Keratinocyte (primary cell): ENCODE measurements around the gene IFNG-AS1. TPM values are rescaled to one million over a fixed set of nuclear protein-coding genes. Genes with fewer than 3 reads are reported as not detected.

Experiments used
- DNase-seq: peaks from one replicate; pipeline ENCODE4 v3.0.0-alpha.2; 2011; ENCODE audit warnings: low read depth, missing footprints, low spot score
- FAIRE-seq: peaks from 2 replicates; lab custom pipeline; 2011; peaks lifted over from hg19 to GRCh38; lab: Jason Lieb, UNC
- H2AFZ ChIP-seq: 2 replicates; pipeline ENCODE4 v1.6.0; 2012; ENCODE audit warnings: low read length, control low read depth, inconsistent platforms; ENCODE audit not compliant: control insufficient read depth
- H3K27ac ChIP-seq: 2 replicates; pipeline ENCODE4 v1.5.1; 2011; ENCODE audit warnings: low read length; ENCODE audit not compliant: control insufficient read depth, insufficient read depth
- H3K27me3 ChIP-seq: 3 replicates; pipeline ENCODE4 v1.6.0; 2011; ENCODE audit warnings: low read length; ENCODE audit not compliant: control insufficient read depth, insufficient read depth; ENCODE audit errors: extremely low read depth
- H3K36me3 ChIP-seq, 2 experiments: 2 replicates in 1 of 2; 3 replicates in 1 of 2; pipeline ENCODE4 v1.5.1; 2011; ENCODE audit warnings: low read length in 2 of 2, mild to moderate bottlenecking in 1 of 2; ENCODE audit not compliant: control insufficient read depth in 2 of 2, insufficient read depth in 2 of 2; ENCODE audit errors: extremely low read depth in 1 of 2
- H3K4me1 ChIP-seq: 3 replicates; pipeline ENCODE4 v1.5.1; 2011; ENCODE audit warnings: low read length; ENCODE audit not compliant: control insufficient read depth, insufficient read depth; ENCODE audit errors: extremely low read depth
- H3K4me2 ChIP-seq: 3 replicates; pipeline ENCODE4 v1.6.0; 2011; ENCODE audit warnings: low read depth, low read length; ENCODE audit not compliant: control insufficient read depth, insufficient read depth; ENCODE audit errors: extremely low read depth
- H3K4me3 ChIP-seq, 3 experiments: fragments of 200-600 bp in 1 of 3; sonication (generic) in 1 of 3; 2 replicates in 2 of 3; 3 replicates in 1 of 3; pipeline ENCODE4 v1.5.1; 2011 to 2016; ENCODE audit warnings: low read length in 3 of 3, mild to moderate bottlenecking in 3 of 3, control low read depth in 2 of 3, inconsistent platforms in 1 of 3, low read depth in 1 of 3, mixed read lengths in 1 of 3, mixed run types in 1 of 3, moderate library complexity in 1 of 3; ENCODE audit not compliant: control insufficient read depth in 2 of 3, insufficient read depth in 2 of 3; ENCODE audit errors: extremely low read depth in 1 of 3
- H3K79me2 ChIP-seq: 2 replicates; pipeline ENCODE4 v1.6.0; 2012; ENCODE audit warnings: low read length; ENCODE audit not compliant: control insufficient read depth, insufficient read depth
- H3K9ac ChIP-seq: 3 replicates; pipeline ENCODE4 v1.6.0; 2011; ENCODE audit warnings: low read length; ENCODE audit not compliant: control insufficient read depth, insufficient read depth; ENCODE audit errors: extremely low read depth
- H3K9me1 ChIP-seq: 3 replicates; pipeline ENCODE4 v1.6.0; 2011; ENCODE audit warnings: low read length; ENCODE audit not compliant: control insufficient read depth, insufficient read depth; ENCODE audit errors: extremely low read depth
- H3K9me3 ChIP-seq: 2 replicates; pipeline ENCODE4 v1.5.1; 2012; ENCODE audit warnings: low read depth, low read length; ENCODE audit not compliant: control insufficient read depth
- H4K20me1 ChIP-seq: 3 replicates; pipeline ENCODE4 v1.6.0; 2011; ENCODE audit warnings: low read length; ENCODE audit not compliant: control insufficient read depth, insufficient read depth; ENCODE audit errors: extremely low read depth
- CTCF ChIP-seq, 3 experiments: IDR thresholded peaks in 1 of 3; conservative IDR thresholded peaks in 1 of 3; optimal IDR thresholded peaks in 1 of 3; 2 replicates in 2 of 3; 3 replicates in 1 of 3; pipeline versions ENCODE3 to v1.5.1; 2011; ENCODE audit warnings: low read length in 3 of 3, mild to moderate bottlenecking in 3 of 3, moderate library complexity in 2 of 3, control low read depth in 1 of 3, inconsistent platforms in 1 of 3; ENCODE audit not compliant: insufficient read depth in 2 of 3; ENCODE audit errors: extremely low read depth in 1 of 3
- EZH2 ChIP-seq: IDR thresholded peaks from one replicate; pipeline ENCODE4 v1.6.1; 2012; ENCODE audit warnings: inconsistent platforms, mild to moderate bottlenecking, low read length, moderate library complexity
- dilution Hi-C: fragments of 300-500 bp; cut with MboI; formaldehyde crosslinking; loops from one replicate; pipeline ENCODE4 v1.7.0; 2020; ENCODE audit warnings: low sequenced_read_pairs; ENCODE audit not compliant: extremely low pct_ligation_motif_present
- polyA plus RNA-seq, 5 experiments: library from polyadenylated mRNA; depleted of rRNA in 3 of 5; stranded (reverse) in 3 of 5; stranded (forward) in 1 of 5; unstranded in 1 of 5; fragments of >200 nt; gene quantifications; 1 replicate in 1 of 5; 2 replicates in 3 of 5; 3 replicates in 1 of 5; pipeline versions ENCODE4 v1.2.1 to v1.2.3, GENCODE V29; 2011 to 2012; ENCODE audit warnings: missing spikeins in 2 of 5, low read depth in 1 of 5, low replicate concordance in 1 of 5

IFNG-AS1 gene
- polyA plus RNA-seq, 1 donor (not counting 4 experiments of a cell fraction or from before 2014, with no cell fraction given), result not detected

GRCh38 chr12:67966560-67966959 is 22.7 kb upstream of the IFNG-AS1 start:
- FAIRE-seq (no peak), DNase-seq (no peak)
- no peak overlapping the region for H3K9ac ChIP-seq
- H3K9me1 ChIP-seq, result no peaks in the 10 kb centered on the region
- no peaks in the 10 kb centered on the region for H3K9me3 ChIP-seq
- H2AFZ ChIP-seq, result no peak overlapping the region
- H3K27ac ChIP-seq, result no peak overlapping the region
- no peak overlapping the region for H3K4me2 ChIP-seq
- dilution Hi-C loops, result no loop called here
- H3K36me3 ChIP-seq, result no peaks in the 10 kb centered on the region
- H4K20me1 ChIP-seq, result no peaks in the 10 kb centered on the region
- no peak for TF ChIP-seq CTCF (optimal IDR thresholded peaks at IDR 0.05 in 1 of 3, IDR thresholded peaks at IDR 0.05 in 1 of 3, conservative IDR thresholded peaks at IDR 0.05 in 1 of 3; ENCODE audit: extremely low read depth in 1 of 3, insufficient read depth in 2 of 3, low read length in 3 of 3)
- no peak for TF ChIP-seq EZH2
- H3K4me3 ChIP-seq, result no peak overlapping the region
- H3K27me3 ChIP-seq, result peaks cover 24% of the 10 kb centered on the region
- H3K79me2 ChIP-seq, result no peaks in the 10 kb centered on the region
- no peaks in the 10 kb centered on the region for H3K4me1 ChIP-seq

GRCh38 chr12:67968321-67968720 is 20.9 kb upstream of the IFNG-AS1 start:
- dilution Hi-C loops, result no loop called here

More at GRCh38 chr12:67968321-67968720, 20.9 kb upstream of the IFNG-AS1 start:
- no peak overlapping the region for H2AFZ ChIP-seq
- FAIRE-seq (no peak), DNase-seq (no peak)
- no peaks in the 10 kb centered on the region for H3K9me1 ChIP-seq
- H3K27me3 ChIP-seq, result peaks cover 24% of the 10 kb centered on the region
- no peaks in the 10 kb centered on the region for H3K9me3 ChIP-seq
- H3K4me1 ChIP-seq, result no peaks in the 10 kb centered on the region
- no peaks in the 10 kb centered on the region for H4K20me1 ChIP-seq
- H3K4me3 ChIP-seq, result no peak overlapping the region
- H3K79me2 ChIP-seq, result no peaks in the 10 kb centered on the region
- no peak overlapping the region for H3K4me2 ChIP-seq
- H3K27ac ChIP-seq, result no peak overlapping the region
- no peak overlapping the region for H3K9ac ChIP-seq
- H3K36me3 ChIP-seq, result no peaks in the 10 kb centered on the region
- no peak for TF ChIP-seq CTCF (optimal IDR thresholded peaks at IDR 0.05 in 1 of 3, IDR thresholded peaks at IDR 0.05 in 1 of 3, conservative IDR thresholded peaks at IDR 0.05 in 1 of 3; ENCODE audit: extremely low read depth in 1 of 3, insufficient read depth in 2 of 3, low read length in 3 of 3)
- TF ChIP-seq EZH2, result no peak
